T-helper 1 cell (primary cell): ENCODE measurements around the gene SH3RF3.

Experiments
- DNase-seq, 5 donors: peaks; one replicate each; pipeline ENCODE4 v3.0.0-alpha.2; 2012 to 2020

Gene SH3RF3

DNA sequence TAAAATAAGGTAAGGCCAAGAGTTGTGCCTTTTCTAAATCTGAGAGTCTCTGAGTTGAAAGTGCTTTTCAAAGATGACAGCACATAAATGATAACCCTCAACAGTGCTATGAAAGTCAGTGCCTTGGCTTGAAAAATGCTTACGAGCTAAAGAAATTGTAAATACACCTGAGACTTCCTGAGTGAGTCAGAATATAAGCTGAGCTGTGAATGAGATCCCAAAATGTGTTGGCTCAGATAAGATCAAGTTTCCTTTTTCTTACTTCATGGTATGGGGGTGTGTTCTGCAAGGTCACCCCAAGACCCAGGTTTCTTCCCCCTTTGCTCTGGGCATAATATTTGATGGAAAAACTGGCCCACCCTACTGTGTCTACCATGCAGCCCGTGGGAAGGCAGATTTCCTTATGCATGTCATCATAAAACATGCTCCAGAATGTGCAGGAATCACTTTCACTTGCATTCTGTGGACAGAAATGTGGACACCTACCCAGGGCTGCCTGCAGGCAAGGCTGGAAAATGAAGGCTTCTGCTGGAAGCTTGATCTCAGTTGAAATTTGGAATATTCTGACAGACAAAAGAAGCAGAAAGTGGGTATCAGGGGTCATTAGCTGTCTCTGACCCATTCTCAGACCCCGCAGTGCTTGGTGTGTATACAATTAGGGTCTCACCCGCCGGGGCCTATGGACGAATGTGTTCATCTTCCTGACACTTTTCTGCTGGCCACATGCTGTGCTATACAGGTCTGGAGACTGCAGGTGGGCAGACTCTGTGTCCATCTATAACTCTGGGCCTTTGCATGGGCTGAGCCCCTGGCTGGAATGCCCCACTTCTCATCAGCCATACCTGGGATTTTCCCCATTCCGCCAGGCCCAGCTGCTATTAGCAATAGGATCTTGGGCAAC lies 212.6 kb downstream of the SH3RF3 start:
- peak in 1 of 5 donors; percentile 23 for DNase-seq

DNA sequence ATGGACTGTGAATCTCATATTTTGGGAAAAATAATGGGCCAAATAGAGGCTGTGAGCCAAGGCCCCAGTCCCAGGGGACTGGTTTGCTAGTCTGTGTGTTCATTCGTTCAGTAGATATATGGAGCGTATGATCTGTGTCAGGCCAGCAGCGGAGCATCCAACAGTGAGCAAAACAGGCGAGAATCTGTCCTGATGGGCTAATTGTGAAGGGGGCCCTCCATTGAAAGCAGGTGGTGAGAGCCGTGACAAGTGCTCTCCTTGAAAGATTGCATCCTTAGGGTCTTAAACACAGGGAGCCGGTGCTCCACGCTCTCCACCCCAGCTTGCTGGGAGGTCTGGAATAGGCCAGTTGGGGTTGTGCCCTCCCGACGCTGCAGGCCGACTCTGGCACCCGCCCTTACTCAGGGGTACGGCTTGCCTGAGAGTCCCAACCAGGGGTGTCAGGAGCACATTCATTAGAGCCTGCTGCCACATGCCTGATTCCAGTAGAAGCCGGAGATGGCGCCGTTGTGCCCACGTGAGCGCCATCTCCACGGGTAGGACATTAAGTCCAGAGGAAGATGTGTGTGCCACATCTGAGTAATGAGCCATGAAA lies 213.3 kb downstream of the SH3RF3 start:
- no peak for DNase-seq

DNA sequence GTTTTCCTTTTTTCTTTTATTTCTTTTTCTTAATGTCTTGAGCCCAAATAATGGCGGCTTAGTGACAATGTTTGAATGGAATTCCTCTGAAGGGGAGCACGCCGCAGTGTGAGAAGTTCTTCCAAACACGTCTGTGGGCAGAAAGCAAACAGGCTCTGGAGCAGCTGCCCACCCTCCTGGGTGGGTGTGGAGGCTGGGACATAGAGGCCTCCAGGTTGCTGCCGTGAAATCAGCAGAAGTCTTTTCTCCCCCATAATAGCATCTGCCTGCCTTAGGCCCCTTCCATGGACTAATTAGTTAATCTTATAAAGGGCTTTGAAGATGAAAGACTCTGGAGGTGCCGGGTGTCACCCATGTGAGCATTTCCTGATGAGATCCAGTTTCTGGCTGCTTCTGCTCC lies 213.9 kb downstream of the SH3RF3 start:
- no peak for DNase-seq

DNA sequence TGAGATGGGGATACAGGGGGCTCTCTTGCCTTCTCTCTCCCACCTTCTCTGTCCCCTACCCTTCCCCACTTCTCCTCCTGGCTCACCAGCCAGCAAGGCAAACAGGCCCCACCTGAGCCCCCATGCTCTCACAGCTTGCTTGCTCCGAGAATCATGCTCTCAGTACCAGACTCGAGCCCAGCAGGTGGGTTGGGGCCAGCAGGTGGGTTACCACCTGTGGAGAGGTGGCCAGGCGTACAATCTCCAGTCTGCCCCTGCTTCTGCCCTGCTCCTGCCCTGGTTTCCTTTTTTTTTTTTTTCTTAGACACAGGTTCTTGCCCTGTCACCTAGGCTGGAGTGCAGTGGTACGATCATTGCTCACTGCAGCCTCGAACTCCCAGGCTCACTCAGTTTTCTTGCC lies 214.5 kb downstream of the SH3RF3 start:
- no peak for DNase-seq

DNA sequence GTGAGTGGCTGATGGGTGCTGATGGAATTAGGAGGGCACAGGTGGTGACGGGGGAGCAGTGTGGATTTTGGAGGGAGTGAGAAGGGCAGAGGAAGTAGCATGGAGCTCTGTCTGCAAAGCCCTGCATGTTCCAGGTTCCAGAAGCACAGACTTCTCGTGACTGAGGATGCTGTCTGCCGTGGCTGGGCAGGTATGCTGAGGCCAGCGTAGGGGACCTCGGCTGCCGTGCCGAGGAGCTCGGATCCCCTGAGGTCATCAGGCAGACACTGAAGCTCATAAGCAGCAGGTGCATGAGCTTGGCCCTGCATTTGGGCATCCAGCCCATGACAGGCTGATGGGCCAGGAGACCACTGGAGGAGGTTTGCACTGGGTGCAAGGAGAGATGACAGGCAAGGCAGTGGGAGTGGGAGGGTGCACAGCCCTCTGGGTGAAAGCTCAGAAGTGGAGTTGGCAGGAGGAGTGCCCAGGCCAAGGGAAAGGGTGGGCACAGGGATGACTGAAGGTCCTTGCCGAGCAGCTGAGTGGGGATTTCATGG lies 215.3 kb downstream of the SH3RF3 start:
- no peak for DNase-seq

DNA sequence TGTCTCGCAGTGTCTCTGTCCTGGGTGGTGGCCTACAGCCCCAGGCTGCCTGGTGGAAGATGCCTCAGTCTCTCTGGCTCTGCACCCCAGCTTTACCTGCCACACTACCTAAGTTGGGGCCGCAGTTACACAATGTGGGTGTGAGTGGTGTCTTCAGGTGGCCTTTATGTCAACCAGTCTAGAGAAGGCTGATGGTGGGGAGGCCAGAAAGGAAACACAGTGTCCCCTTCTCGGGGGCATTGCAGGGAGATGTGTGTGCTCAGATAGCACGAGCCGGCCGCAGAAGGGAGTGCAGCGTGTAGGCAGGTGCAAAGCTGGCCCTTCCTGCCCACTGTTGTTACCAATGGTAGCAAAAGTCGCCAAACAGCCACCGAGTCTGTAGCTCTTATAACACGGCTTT lies 216.1 kb downstream of the SH3RF3 start:
- DNase-seq, result no peak

DNA sequence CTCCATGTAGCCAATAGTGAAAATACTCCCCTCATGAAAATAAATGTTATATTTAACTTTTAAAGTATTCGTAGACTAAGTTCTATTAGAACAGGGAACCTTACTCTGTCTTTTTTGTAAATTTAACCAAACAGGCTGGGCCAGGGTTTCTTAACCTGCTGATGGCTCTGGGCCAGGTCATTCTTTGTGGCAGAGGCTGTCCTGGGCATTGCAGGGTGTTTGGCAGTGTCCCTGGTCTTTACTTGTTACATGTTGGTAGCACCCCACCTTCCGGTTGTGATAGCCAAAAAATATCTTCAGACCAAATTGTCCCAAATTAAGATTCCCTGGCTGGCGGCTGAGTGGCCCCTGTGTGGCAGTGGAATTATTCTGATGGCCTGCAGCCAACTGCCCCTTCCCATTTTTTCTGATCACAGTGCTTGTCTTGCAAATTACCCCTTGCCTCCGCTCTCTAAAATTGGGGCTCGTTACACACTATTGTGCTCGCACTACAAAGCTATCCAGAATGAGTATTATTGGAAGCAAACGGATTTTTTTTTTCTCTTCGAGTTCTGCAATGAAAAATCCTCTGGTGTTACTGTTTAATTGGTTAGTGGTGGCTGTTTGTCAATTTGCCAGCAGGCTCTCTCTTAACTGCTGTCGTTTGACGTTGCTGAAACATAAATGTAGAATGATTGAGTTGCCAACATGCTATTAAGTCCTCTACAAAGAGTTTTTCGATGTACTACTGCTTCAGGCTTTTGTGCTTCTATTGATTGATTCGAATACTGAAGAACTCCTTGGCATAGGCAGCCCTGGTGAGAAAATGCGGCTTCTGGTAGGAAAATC lies 216.9 kb downstream of the SH3RF3 start:
- DNase-seq, result no peak

DNA sequence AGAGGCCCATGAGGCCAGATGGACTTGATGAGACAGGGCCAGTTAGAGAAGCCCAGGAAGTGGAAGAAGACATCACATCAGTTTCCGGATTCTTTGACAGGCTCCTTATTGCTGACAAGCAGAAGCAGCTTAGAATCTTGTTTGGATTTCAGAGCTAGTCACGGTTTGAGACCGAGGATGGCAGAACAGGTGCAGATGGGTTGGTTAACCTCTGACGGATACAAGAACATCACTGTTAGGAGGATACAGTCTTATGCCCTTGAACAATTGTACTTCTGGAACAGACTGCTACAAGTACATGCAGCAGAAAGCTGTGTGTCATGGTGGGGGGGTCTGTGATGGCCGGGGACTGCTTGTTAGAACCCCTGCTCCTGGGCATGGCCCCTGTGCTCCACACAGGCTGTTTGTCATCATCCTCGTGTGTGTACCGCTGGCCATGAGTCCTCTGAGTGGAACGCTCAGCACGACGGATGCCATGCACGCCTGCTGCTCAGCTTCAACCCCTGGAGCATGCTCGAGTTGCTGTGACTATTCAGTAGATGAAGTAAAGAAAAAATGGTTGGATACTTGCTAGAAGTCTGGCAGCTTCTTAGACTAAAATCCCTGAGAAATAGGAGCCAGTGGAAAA lies 217.7 kb downstream of the SH3RF3 start:
- no peak for DNase-seq

DNA sequence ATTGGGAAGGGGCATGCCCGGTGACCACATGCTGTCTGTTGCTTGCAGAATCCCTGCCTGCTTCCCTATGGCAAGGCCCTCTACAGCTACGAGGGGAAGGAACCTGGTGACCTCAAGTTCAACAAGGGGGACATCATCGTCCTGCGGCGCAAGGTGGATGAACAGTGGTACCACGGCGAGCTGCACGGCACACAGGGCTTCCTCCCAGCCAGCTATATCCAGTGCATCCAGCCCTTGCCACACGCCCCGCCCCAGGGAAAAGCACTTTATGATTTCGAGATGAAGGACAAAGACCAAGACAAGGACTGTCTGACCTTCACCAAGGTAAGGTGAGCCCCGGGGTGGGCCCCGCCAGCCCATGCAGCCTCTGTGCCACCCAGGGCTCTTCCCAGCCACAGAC lies 218.6 kb downstream of the SH3RF3 start:
- no peak for DNase-seq

DNA sequence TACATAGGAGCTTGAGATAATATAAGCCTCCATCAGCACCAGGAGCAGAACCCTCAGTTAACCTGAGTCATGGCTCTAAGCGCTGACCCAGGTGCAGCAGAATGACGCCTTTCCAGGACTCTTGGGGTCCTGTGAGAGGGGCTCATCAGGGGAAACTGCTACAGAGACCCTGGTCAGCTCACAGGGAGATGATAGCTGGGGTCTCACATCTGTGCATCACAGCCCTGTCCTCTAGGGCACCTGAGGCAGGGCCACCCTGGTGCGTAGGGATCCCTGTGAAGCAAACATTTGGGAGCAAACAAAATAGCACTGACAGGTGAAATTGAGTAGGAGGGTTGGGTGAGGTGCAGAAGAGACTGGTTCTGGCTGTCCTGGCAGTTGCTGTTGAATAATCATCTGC lies 219.2 kb downstream of the SH3RF3 start:
- DNase-seq, result no peak

DNA sequence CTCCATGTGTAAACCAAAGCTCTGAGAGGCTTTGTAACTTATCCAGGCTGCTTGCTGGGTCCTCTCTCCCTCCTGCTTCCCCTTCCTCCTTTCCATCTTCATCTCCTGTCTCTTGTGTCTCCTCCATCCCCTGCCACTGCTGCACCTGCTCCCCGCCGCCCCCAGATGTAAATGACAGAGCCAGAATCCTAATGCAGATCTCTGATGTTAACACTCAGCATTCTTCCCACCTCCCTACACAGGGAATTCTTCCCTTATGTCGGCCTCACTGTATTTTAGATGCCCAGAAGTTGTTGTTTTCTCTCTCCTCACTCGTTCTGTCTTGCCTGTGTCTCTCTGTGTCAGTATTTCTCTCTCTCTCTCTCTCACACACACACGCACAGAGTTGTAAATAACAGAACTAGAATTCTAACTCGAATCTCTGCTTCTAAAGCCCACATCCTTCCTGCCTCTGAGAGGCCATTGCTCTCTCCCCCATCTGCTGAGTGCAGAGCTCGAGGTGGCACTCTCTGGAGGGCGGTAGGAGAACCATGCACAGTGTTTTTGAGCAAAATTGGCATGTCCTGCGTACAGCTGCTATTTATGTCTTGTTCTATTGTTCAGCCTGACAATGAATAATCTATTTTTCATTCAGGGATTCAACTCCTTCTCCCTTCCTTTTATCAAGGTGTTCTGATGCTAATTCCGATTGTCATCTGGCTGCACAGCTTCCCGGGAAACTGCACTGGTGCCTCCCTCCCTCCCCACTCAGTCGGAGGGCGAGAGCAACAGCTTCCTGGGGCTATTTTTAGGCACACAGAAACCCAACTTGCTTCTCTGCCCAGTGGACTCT lies 219.9 kb downstream of the SH3RF3 start:
- DNase-seq, result peak in 3 of 5 donors; percentile 28 to 81 (median 33)

DNA sequence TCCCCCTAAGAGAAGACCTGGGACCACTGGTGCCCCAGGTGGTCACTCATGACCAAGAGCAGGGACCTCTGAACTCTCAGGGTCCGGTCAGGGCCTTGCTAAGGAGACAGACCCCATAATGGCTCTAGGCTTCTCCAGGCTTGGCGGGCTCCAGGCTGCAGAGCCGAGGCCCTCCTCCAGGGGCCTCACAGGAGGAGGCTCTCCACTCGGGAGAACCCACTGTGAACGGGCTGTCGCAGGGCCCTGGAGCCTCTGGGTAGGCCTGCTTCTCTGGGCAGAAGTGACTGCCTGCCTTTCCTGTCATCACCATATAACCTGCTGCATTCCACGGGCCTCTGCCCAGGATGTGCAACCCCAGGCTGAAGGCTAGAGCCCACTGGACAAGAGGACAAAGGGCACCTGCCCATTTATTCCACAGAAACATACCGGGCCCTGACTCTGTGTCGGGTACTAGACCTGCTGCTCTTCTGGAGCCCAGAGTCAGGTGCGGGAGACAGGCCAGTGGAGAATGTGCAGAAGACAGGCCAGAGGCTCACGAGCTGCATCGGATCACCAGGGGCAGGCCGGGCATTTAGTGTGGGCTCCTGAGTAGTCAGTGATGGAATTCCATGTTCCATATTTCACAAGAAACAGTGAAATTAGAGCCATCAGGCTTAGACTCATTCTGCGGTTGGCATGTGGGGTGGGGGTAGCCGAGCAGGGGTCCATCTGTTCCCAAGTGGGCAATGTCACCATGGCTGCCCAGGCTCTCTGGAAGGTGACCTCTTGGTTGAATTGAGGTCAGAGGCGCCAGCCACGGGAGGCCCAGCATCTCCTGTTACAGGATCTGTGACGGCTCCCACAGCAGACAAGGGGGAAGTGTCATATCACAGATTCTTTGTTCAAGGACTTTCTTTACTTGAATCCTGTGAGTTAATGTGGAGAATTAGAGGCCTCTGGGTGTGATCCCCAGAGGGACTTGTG lies 220.8 kb downstream of the SH3RF3 start:
- no peak for DNase-seq

DNA sequence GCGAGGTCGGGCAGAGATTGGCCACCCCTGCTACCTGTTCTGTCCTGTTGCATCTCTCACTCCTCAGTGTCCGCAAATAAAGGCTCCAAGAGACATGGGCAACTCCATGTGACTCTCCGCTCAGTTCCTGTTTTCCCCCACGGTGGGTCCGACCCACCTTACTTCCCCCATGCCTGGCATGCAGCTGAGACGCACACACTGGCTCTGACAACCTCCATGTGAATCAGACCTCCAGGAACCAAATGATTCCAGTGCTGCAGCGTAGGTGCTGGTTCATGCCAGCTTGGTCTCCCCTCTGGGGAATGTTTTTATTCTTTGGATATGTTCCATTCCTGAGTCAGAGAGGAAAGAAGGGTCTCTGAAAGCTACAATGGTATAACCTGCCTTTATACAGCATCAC lies 221.5 kb downstream of the SH3RF3 start:
- no peak for DNase-seq

DNA sequence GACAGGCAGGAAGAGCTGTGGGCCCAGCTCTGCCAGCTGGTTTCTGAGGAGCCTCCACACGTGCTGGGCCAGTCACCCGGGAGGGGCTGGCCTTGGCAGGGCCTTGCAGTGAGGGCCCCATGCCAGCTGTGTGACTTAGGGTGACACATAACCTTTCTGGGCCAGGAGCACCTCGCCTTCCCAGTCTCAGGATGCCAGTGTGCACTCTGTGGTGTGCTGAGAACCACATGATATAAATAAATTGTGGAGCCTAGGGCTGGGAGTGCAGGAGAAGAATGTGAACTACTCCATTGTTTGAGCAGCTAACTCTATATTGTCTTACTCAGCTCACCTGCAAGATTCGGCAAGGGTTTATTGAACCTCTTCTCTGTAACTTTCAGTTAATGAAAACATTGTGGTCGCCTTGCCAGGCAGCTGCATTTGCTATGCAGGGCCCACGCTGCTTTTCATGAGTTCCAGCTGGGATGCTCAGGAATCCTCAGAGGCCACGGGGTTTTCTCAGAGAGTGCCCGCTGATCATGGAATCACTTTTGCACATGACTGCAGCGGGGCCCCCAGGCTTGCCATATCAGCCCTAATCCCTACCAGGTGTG lies 222.3 kb downstream of the SH3RF3 start:
- DNase-seq, result no peak

DNA sequence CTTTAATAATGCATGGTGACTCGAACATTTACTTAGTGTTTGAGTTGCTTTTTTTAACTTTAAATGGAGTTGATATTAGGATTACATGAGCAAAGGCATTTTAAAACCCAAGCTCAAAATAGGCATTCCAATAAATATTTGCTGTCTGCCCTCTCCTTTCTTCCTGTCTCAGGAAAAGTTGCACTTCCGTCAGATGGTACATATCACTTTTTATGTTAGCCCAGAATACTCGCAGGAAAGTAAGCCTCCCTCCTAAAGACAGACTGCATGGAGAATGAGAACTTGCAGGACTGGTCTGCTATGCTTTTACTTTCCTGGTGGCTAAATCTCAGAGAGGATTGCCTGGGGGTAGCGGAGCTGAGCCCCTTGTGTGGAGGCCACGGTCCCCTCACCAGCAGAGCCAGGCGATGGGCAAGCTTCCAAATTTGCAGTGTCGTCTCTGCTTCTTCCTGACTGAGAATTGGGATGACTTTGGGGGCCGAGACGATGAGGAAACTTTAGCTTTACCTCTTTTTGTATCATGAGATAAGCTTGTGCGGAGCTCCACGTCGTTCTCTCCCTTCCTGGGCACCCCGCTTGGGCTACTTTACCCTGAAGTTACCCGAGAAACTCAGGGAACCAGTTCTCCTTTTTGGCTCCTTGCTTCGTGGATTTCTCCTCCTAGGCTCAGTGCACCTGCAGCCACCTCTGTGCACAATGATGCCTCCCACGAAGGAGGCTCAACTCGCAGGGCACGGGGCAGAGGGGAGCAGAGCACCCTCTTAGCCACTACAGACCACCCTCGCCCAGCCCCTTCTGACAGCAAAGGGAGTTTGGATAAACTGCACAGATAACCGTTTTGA lies 223.3 kb downstream of the SH3RF3 start:
- no peak for DNase-seq

DNA sequence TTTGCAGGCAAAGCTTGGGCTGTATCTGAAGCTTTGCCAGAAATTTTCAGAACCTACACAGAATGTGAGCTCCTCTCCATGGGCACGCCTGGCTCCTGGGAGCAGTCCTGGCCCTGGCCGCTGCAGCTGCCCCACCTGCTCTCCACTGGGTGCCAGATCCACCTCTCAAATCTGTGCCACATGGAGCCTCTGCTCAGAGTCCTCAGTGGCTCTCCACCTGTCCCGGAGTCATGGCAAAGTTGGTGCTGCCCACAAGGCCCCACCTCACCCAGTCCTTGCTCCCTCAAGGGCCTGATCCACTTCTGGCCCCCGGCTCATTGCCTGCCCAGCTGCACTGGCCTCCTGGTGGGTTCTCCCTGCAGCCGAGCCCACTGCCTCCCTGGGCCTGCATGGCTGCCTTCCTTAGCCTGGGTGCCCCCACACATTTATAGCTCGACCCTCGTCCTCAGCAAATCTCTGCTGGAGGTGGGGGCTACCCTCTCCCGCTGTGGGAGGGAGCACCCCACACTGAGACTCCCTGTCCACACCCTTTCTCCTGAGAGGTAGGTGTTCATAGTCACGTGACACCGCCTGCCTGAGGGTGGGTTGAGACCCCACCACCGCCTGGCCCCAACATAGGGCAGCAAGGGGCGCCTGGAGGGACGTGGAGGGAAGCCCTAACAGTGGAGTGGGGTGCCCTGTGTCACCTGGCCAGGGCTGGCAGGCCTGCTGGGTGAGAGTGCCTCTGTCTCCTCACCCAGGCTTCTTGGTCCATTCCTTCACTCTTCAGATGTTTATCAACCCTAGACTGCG lies 224.1 kb downstream of the SH3RF3 start:
- no peak for DNase-seq

DNA sequence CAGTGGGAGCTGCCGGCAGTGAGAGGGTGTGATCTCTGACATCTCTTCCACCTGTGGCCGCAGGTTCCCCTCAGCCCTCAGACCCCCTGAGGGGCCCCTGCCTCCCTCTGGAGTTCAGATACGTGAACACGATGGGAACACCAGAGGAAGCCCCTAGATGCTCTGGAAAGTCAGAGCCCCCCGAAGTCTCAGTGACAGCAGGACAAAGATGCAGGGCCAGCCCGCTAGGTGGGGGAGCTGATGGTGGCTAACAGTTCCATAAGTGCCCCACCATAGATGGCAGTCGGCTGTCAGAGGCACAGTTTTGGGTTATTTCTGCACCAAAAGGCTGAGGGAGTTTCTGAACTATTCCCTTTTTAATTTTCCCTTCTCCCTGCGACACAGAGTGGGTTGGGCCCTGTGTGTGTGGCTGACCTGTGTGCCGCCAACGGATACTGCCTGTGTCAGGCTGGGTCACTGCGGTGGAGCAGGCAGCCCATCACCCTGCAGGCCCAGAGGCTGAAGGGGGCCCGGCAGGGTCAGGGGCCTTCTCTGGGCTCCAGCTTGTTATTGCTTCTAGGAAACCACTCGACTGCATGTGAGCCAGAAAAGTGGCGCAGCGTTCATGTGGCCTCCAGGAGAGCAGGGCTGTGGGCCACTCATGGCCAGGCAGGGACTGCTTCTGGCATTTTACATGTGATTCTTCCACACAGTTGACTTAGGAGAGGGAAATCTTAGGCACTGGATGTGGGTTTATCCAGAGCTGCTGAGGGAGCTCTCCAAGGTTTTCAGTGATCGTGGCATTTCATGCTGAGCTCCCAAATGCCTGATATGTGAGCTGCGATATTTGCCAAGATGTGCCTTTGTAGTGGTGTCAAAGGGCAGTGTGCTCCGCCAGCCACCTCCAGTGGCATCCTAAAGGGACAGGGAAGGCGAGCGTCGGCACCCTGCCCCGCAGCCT lies 225.1 kb downstream of the SH3RF3 start:
- DNase-seq, result no peak
